Trophoblast cell (in vitro differentiated cells and primary cell): ENCODE data around the gene SLC5A10.
"Not testable (repeated sequence)": the region's sequence is repeated elsewhere in the genome, so short reads cannot be mapped to it uniquely, and the experiment has no call there.

ENCODE experiments used
- DNase-seq, 2 donors: peaks; one replicate each; pipeline ENCODE4 v3.0.0-alpha.2; 2016
- H2AFZ ChIP-seq: 2 replicates; pipeline ENCODE4 v1.6.1; 2013; ENCODE audit warnings: low read length, moderate library complexity, mild to moderate bottlenecking; ENCODE audit not compliant: insufficient read depth, poor library complexity
- H2AK5ac ChIP-seq: 2 replicates; pipeline ENCODE4 v1.6.1; 2013; ENCODE audit warnings: mild to moderate bottlenecking, low read length
- H2BK120ac ChIP-seq: 2 replicates; pipeline ENCODE4 v1.6.1; 2013; ENCODE audit warnings: low read length, mild to moderate bottlenecking, moderate library complexity; ENCODE audit not compliant: insufficient read depth, poor library complexity
- H2BK12ac ChIP-seq: 2 replicates; pipeline ENCODE4 v1.6.1; 2013; ENCODE audit warnings: mild to moderate bottlenecking, low read length, moderate library complexity
- H2BK5ac ChIP-seq: 2 replicates; pipeline ENCODE4 v1.6.1; 2013; ENCODE audit warnings: low read length, low read depth, moderate library complexity, mild to moderate bottlenecking; ENCODE audit not compliant: poor library complexity
- H3K14ac ChIP-seq: 2 replicates; pipeline ENCODE4 v1.6.1; 2013; ENCODE audit warnings: mild to moderate bottlenecking, low read length
- H3K18ac ChIP-seq: 2 replicates; pipeline ENCODE4 v1.6.1; 2013; ENCODE audit warnings: mild to moderate bottlenecking, low read length
- H3K23ac ChIP-seq: 2 replicates; pipeline ENCODE4 v1.6.1; 2013; ENCODE audit warnings: low read length
- H3K27ac ChIP-seq: 2 replicates; pipeline ENCODE4 v1.5.1; 2013; ENCODE audit warnings: low read depth, mild to moderate bottlenecking, inconsistent platforms, low read length, moderate library complexity
- H3K27me3 ChIP-seq: 2 replicates; pipeline ENCODE4 v1.6.1; 2013; ENCODE audit warnings: inconsistent platforms, mild to moderate bottlenecking, low read length, moderate library complexity; ENCODE audit not compliant: insufficient read depth
- H3K36me3 ChIP-seq, 2 experiments: 1 replicate in 1 of 2; 2 replicates in 1 of 2; pipeline ENCODE4 v1.6.1; 2013; ENCODE audit warnings: low read length in 2 of 2, mild to moderate bottlenecking in 2 of 2, moderate library complexity in 1 of 2; ENCODE audit not compliant: insufficient read depth in 2 of 2, control insufficient read depth in 1 of 2
- H3K4ac ChIP-seq: 2 replicates; pipeline ENCODE4 v1.6.1; 2013; ENCODE audit warnings: low read depth, mild to moderate bottlenecking, low read length, moderate library complexity
- H3K4me1 ChIP-seq, 2 experiments: 1 replicate in 1 of 2; 2 replicates in 1 of 2; pipeline ENCODE4 v1.6.1; 2013; ENCODE audit warnings: low read length in 2 of 2, mild to moderate bottlenecking in 2 of 2, moderate library complexity in 1 of 2; ENCODE audit not compliant: insufficient read depth in 2 of 2, control insufficient read depth in 1 of 2
- H3K4me2 ChIP-seq: 2 replicates; pipeline ENCODE4 v1.6.1; 2013; ENCODE audit warnings: inconsistent platforms, mild to moderate bottlenecking, low read length, moderate library complexity
- H3K4me3 ChIP-seq: 2 replicates; pipeline ENCODE4 v1.5.1; 2013; ENCODE audit warnings: mild to moderate bottlenecking, low read depth, low read length, inconsistent platforms
- H3K79me1 ChIP-seq: one replicate; pipeline ENCODE4 v1.6.1; 2013; ENCODE audit warnings: low read length
- H3K79me2 ChIP-seq: 2 replicates; pipeline ENCODE4 v1.6.1; 2013; ENCODE audit warnings: low read length, mild to moderate bottlenecking; ENCODE audit not compliant: control insufficient read depth, insufficient read depth, poor library complexity
- H3K9ac ChIP-seq: 2 replicates; pipeline ENCODE4 v1.6.1; 2013; ENCODE audit warnings: mild to moderate bottlenecking, low read length
- H3K9me3 ChIP-seq: 2 replicates; pipeline ENCODE4 v1.6.1; 2013; ENCODE audit warnings: low read depth, mild to moderate bottlenecking, control low read depth, inconsistent platforms, low read length; ENCODE audit not compliant: insufficient read depth
- H4K12ac ChIP-seq: 2 replicates; pipeline ENCODE4 v1.6.1; 2013; ENCODE audit warnings: low read depth, mild to moderate bottlenecking, low read length, moderate library complexity
- H4K8ac ChIP-seq: 2 replicates; pipeline ENCODE4 v1.6.1; 2013; ENCODE audit warnings: low read depth, mild to moderate bottlenecking, low read length, moderate library complexity
- H4K91ac ChIP-seq: one replicate; pipeline ENCODE4 v1.6.1; 2013; ENCODE audit warnings: low read depth, mild to moderate bottlenecking, low read length, moderate library complexity
- WGBS: extraction: QIAGEN DNeasy Blood & Tissue Kit; methylation state at CpG from one replicate; pipeline ENCODE4 v1.1.7; 2013; ENCODE audit warnings: missing lambda C conversion rate; ENCODE audit not compliant: insufficient read length, insufficient coverage; ENCODE audit errors: extremely low coverage; 5-methylcytosine and 5-hydroxymethylcytosine counted together

SLC5A10 gene

DNA sequence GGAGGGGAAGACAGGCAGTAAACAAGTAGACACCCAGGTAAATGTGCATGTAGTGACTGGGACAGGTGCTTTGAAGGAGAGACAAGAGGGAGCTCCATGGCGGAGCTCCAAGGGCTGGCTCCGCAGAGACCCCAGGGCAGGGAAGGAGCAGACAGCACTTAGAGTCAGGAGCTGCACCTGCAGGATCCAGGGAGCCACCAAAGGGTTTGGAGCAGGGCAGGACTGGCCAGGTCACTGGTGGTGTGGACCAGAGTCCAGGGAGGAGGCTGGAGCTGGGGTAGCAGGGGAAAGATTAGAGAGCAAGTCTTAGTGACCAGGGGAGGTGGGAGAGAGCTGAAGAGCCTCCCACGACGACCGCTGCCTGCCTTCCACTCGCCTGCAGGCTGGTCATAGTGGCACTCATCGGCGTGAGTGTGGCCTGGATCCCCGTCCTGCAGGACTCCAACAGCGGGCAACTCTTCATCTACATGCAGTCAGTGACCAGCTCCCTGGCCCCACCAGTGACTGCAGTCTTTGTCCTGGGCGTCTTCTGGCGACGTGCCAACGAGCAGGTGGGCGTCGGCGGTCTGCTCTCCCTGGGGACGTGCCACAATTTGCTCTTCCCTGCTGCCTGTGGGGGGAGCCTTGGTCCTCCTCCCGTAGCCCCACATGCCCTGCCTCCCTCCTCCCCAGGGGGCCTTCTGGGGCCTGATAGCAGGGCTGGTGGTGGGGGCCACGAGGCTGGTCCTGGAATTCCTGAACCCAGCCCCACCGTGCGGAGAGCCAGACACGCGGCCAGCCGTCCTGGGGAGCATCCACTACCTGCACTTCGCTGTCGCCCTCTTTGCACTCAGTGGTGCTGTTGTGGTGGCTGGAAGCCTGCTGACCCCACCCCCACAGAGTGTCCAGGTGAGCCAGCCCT is 67.3 kb downstream of the SLC5A10 start:
- no peak overlapping the region for H3K14ac ChIP-seq
- WGBS: no CpG with 5 or more reads among the region's 27 CpGs
- H3K79me1 ChIP-seq: no peaks in the 10 kb centered on the region
- H3K4me3 ChIP-seq: no peak overlapping the region
- H4K8ac ChIP-seq: no peak overlapping the region
- H3K23ac ChIP-seq: no peak overlapping the region
- H4K91ac ChIP-seq: no peak overlapping the region
- H3K4me2 ChIP-seq: no peak overlapping the region
- no peaks in the 10 kb centered on the region for H3K9me3 ChIP-seq
- peaks cover 0 to 4% of the 10 kb centered on the region in 2 experiments for H3K4me1 ChIP-seq
- H3K9ac ChIP-seq: no peak overlapping the region
- H3K27me3 ChIP-seq: no peaks in the 10 kb centered on the region
- H2AK5ac ChIP-seq: no peak overlapping the region
- H3K79me2 ChIP-seq: no peaks in the 10 kb centered on the region
- H2BK120ac ChIP-seq: no peak overlapping the region
- no peak overlapping the region for H2AFZ ChIP-seq
- no peaks in the 10 kb centered on the region for H3K36me3 ChIP-seq
- H3K4ac ChIP-seq: no peak overlapping the region
- H4K12ac ChIP-seq: no peak overlapping the region
- no peak overlapping the region for H2BK5ac ChIP-seq
- H2BK12ac ChIP-seq: no peak overlapping the region
- H3K18ac ChIP-seq: no peak overlapping the region
- DNase-seq: no peak
- no peak overlapping the region for H3K27ac ChIP-seq

GRCh38 chr17:19020016-19020415 is 68.1 kb downstream of the SLC5A10 start:
- Histone ChIP-seq H2BK120ac (no peak overlapping the region), H3K27me3 (no peaks in the 10 kb centered on the region), H4K91ac (no peak overlapping the region), H3K4me3 (no peak overlapping the region), H3K4ac (no peak overlapping the region), H3K4me1 (peaks cover 0 to 11% of the 10 kb centered on the region in 2 experiments), H3K4me2 (no peak overlapping the region), H2AK5ac (no peak overlapping the region), H3K18ac (no peak overlapping the region), H3K36me3 (no peaks in the 10 kb centered on the region), H2BK12ac (no peak overlapping the region), H3K79me2 (no peaks in the 10 kb centered on the region), H3K9ac (no peak overlapping the region), H2AFZ (no peak overlapping the region), H3K27ac (no peak overlapping the region), H2BK5ac (no peak overlapping the region), H3K14ac (no peak overlapping the region), H3K9me3 (no peaks in the 10 kb centered on the region), H4K12ac (no peak overlapping the region), H3K79me1 (no peaks in the 10 kb centered on the region), H4K8ac (no peak overlapping the region), H3K23ac (no peak overlapping the region)
- no CpG with 5 or more reads among the region's 3 CpGs for WGBS
- no peak for DNase-seq

DNA sequence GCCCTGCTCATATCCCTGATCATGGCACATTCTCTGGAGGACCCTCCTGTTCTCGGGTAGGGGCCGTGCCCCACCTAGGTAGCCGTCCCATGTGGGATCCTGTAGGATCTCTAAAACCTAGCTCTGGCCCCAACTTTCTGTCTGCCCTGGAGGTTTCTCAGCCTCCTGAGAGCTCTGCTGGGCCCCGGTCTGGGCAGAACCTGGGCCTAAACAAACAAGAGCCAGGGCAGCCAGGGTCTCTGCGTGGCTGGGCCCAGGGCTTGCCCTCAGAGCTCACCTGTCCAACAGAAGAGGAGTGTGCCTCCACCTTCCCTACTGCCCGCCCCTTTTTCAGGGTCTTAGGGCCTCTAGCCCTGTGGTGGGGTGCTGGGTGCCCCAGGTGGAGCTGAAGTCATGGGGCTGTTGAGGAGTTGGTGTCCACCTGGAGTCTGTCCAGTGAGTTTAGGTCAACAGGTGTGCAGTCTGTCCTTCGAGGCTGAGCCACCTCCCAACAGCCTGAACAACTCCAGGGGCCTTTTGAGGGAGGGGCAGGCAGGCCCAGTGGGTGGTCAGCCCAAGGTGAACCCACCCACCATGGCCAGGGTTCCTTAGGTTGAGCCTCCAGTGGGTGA is 69.2 kb downstream of the SLC5A10 start:
- H4K91ac ChIP-seq: not testable (repeated sequence)
- no CpG with 5 or more reads among the region's 7 CpGs for WGBS

DNA sequence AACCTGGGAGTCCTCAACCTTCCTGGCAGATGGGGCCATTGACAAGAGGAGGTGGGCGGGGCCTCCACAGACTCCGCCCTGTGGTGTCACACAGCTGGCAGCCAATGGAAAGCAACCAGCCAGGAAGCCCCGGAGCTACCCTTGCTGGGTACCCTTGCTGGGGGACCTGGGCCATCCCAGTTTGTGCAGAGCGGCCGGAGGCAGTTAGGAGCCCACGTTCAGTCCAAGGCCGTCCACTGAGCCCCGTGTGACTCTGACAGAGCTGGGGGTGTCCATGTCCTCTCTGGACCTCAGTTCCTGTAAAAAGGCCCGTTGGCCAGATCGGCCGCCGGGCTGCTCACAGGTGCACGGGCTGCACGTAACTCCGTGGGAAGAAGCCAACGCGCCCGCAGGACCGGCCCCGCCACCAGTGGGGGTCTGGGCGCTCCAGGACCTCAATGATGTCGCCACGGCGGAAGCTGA is 69.7 kb downstream of the SLC5A10 start:
- Histone ChIP-seq H3K4ac (no peak overlapping the region), H3K14ac (no peak overlapping the region), H2BK120ac (no peak overlapping the region), H3K4me2 (no peak overlapping the region), H3K27ac (no peak overlapping the region), H2AFZ (no peak overlapping the region), H2BK12ac (no peak overlapping the region), H3K4me1 (peaks cover 0 to 11% of the 10 kb centered on the region in 2 experiments), H4K91ac (no peak overlapping the region), H3K18ac (no peak overlapping the region), H3K79me1 (no peaks in the 10 kb centered on the region), H4K8ac (no peak overlapping the region), H3K4me3 (no peak overlapping the region), H4K12ac (no peak overlapping the region), H3K9me3 (no peaks in the 10 kb centered on the region), H3K79me2 (no peaks in the 10 kb centered on the region), H3K36me3 (no peaks in the 10 kb centered on the region), H2BK5ac (no peak overlapping the region), H2AK5ac (no peak overlapping the region), H3K27me3 (no peaks in the 10 kb centered on the region), H3K9ac (no peak overlapping the region), H3K23ac (no peak overlapping the region)
- no CpG with 5 or more reads among the region's 24 CpGs for WGBS
- DNase-seq: no peak

More for the DNA sequence above, 69.2 kb downstream of the SLC5A10 start:
- not testable (repeated sequence) for H2BK5ac ChIP-seq, H2BK12ac ChIP-seq, H3K4ac ChIP-seq, H3K27me3 ChIP-seq, H3K4me2 ChIP-seq, H4K8ac ChIP-seq, H3K79me2 ChIP-seq, H3K9me3 ChIP-seq, H3K36me3 ChIP-seq, H3K14ac ChIP-seq, H4K12ac ChIP-seq, H3K4me3 ChIP-seq, H3K79me1 ChIP-seq, H3K23ac ChIP-seq, H3K9ac ChIP-seq, DNase-seq, H2AFZ ChIP-seq, H3K18ac ChIP-seq, H3K27ac ChIP-seq, H2BK120ac ChIP-seq, H2AK5ac ChIP-seq
- peaks cover 0 to 11% of the 10 kb centered on the region in 2 experiments for H3K4me1 ChIP-seq
